ENCODE measurements around the gene SRD5A1.

DNA sequence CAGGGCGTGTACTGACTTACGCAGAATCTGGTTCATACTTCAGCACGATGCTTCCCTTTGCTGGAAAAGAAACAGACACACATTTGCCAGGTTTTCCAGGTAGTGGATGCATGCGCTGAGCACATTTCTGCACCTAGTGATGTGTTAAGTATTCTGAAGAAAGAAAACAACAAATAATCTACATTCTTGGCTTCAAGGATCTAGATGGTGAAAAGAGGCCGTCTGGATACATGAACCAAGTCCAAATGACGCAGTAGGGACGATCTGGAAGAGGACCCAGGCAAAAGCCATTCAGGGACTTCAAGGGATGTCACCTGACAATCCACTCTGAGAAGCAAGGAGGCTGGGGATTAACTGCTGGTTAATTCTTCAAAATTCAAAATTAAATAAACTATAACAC lies 30.8 kb upstream of the SRD5A1 start:
- TF ChIP-seq POLR2AphosphoS5 (IDR thresholded peaks at IDR 0.05; ENCODE audit: low read depth, low read length): no peak
- no peak for TF ChIP-seq TAF1 (IDR thresholded peaks at IDR 0.05; ENCODE audit: low read depth, low read length)

All from GM12891 (cell line).